ENCODE data around the gene HMGA1. TPM values are rescaled to one million over a fixed set of nuclear protein-coding genes. Genes with fewer than 3 reads are reported as not detected.

HMGA1 gene
- total RNA-seq, 1 experiment from 2014 or later, result 2,446 TPM

DNA sequence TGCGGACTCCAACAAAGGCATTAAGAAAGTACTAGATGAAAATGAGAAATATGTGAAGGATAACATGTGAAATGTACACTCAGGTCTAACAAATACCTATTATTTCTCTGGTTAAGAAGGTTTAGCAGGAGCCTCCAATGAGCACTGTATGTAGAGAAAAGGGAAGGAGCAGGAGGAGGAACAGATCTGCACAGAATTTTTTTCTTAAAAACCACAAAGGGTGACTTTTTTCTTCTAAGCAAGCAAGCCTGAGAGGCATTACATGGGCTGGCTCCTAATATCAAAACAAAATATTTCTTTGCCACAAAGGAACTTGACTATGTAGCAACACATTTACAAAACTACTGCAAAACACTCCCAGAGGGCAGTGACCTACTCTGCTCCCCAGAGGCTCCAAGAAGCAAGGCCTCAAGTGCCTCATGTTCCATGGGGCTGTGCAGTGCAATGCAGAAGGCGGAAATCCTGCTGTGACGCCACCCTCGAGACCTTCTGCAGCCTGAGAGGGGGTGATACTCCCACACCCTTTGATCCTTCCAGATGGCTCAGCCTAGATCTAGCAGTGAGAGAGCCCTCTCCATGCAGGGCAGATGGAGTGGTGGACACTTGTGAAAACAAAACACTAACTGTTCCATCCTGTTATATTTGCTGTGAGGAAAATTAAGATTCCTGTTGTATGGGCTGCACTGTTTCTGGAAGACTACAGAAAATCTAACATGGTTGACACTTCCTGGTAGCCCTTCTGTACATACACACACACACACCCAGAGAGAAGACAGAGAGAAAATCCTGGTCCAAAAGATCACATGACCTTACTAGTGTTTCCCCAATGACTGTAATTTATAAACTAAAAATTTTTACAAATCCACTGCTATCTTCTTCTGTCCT is 48.1 kb downstream of the HMGA1 start:
- Mint-ChIP-seq H3K36me3 (peaks cover 5% of the 10 kb centered on the region), H3K4me3 (no peak overlapping the region), H3K27me3 (ENCODE audit: low read depth) (no peaks in the 10 kb centered on the region), H3K27ac (peak overlapping the region; percentile 63), H3K9me3 (no peaks in the 10 kb centered on the region), H3K4me1 (no peaks in the 10 kb centered on the region)
- ATAC-seq (no peak), DNase-seq (ENCODE audit: low spot score) (no peak)
- ChIA-PET CTCF (no interaction called here), POLR2A (no interaction called here)
- TF ChIP-seq CREM (CRISPR knock-in tag; IDR thresholded peaks at IDR 0.05) (no peak), ZNF232 (CRISPR knock-in tag; IDR thresholded peaks at IDR 0.05) (no peak), ETV6 (CRISPR knock-in tag; IDR thresholded peaks at IDR 0.05) (no peak), KAT7 (CRISPR knock-in tag; IDR thresholded peaks at IDR 0.05; ENCODE audit: borderline replicate concordance) (no peak), TEAD1 (CRISPR knock-in tag; IDR thresholded peaks at IDR 0.05) (no peak)
- TF ChIP-seq, protein P1, sequence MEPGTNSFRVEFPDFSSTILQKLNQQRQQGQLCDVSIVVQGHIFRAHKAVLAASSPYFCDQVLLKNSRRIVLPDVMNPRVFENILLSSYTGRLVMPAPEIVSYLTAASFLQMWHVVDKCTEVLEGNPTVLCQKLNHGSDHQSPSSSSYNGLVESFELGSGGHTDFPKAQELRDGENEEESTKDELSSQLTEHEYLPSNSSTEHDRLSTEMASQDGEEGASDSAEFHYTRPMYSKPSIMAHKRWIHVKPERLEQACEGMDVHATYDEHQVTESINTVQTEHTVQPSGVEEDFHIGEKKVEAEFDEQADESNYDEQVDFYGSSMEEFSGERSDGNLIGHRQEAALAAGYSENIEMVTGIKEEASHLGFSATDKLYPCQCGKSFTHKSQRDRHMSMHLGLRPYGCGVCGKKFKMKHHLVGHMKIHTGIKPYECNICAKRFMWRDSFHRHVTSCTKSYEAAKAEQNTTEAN (CRISPR knock-in tag; IDR thresholded peaks at IDR 0.05), result no peak
- TF ChIP-seq, protein P2, sequence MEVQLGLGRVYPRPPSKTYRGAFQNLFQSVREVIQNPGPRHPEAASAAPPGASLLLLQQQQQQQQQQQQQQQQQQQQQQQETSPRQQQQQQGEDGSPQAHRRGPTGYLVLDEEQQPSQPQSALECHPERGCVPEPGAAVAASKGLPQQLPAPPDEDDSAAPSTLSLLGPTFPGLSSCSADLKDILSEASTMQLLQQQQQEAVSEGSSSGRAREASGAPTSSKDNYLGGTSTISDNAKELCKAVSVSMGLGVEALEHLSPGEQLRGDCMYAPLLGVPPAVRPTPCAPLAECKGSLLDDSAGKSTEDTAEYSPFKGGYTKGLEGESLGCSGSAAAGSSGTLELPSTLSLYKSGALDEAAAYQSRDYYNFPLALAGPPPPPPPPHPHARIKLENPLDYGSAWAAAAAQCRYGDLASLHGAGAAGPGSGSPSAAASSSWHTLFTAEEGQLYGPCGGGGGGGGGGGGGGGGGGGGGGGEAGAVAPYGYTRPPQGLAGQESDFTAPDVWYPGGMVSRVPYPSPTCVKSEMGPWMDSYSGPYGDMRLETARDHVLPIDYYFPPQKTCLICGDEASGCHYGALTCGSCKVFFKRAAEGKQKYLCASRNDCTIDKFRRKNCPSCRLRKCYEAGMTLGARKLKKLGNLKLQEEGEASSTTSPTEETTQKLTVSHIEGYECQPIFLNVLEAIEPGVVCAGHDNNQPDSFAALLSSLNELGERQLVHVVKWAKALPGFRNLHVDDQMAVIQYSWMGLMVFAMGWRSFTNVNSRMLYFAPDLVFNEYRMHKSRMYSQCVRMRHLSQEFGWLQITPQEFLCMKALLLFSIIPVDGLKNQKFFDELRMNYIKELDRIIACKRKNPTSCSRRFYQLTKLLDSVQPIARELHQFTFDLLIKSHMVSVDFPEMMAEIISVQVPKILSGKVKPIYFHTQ (CRISPR knock-in tag; IDR thresholded peaks at IDR 0.05), result no peak
- TF ChIP-seq, protein P3, sequence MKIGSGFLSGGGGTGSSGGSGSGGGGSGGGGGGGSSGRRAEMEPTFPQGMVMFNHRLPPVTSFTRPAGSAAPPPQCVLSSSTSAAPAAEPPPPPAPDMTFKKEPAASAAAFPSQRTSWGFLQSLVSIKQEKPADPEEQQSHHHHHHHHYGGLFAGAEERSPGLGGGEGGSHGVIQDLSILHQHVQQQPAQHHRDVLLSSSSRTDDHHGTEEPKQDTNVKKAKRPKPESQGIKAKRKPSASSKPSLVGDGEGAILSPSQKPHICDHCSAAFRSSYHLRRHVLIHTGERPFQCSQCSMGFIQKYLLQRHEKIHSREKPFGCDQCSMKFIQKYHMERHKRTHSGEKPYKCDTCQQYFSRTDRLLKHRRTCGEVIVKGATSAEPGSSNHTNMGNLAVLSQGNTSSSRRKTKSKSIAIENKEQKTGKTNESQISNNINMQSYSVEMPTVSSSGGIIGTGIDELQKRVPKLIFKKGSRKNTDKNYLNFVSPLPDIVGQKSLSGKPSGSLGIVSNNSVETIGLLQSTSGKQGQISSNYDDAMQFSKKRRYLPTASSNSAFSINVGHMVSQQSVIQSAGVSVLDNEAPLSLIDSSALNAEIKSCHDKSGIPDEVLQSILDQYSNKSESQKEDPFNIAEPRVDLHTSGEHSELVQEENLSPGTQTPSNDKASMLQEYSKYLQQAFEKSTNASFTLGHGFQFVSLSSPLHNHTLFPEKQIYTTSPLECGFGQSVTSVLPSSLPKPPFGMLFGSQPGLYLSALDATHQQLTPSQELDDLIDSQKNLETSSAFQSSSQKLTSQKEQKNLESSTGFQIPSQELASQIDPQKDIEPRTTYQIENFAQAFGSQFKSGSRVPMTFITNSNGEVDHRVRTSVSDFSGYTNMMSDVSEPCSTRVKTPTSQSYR (CRISPR knock-in tag; IDR thresholded peaks at IDR 0.05), result no peak

DNA sequence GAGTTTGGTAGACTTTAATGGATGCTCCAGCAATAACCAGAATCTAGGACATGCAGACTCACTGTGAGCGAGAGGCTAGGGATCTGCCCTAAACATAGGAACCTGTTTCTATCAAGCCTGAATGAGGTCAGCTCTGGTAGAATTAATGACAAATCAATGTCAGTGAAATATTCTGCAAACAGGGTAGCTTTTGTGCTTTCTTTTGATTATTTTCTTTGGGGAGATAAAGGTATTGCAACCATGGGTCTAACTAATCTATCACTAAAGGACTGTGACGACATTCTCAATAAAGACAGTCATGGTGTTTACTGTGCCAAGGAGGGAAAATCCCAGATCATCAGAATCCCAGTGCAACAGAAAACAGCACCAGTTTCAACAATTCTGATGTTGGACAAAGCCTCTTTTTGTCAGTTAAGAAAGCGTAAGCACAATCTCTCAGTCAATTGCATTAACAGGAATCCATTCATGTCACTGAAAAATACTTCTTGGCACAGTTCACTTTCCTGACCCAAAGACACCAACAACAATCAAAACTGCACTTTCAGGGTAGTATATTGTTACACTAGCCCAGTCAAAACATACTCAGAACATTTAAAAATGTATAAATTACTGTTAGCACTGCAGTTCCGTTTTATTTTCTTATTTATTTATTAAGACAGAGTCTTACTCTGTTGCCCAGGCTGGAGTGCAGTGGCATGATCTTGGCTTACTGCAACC is 48.9 kb downstream of the HMGA1 start:
- Mint-ChIP-seq H3K4me1 (no peaks in the 10 kb centered on the region), H3K4me3 (no peak overlapping the region), H3K27me3 (ENCODE audit: low read depth) (no peaks in the 10 kb centered on the region), H3K27ac (no peak overlapping the region), H3K9me3 (no peaks in the 10 kb centered on the region), H3K36me3 (peaks cover 5% of the 10 kb centered on the region)
- POLR2A ChIA-PET, result no interaction called here
- no peak for DNase-seq (ENCODE audit: low spot score)
- ATAC-seq, result no peak
- CTCF ChIA-PET, result no interaction called here
- TF ChIP-seq, protein P4, sequence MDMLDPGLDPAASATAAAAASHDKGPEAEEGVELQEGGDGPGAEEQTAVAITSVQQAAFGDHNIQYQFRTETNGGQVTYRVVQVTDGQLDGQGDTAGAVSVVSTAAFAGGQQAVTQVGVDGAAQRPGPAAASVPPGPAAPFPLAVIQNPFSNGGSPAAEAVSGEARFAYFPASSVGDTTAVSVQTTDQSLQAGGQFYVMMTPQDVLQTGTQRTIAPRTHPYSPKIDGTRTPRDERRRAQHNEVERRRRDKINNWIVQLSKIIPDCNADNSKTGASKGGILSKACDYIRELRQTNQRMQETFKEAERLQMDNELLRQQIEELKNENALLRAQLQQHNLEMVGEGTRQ (CRISPR knock-in tag; IDR thresholded peaks at IDR 0.05), result no peak
- TF ChIP-seq, protein P5, sequence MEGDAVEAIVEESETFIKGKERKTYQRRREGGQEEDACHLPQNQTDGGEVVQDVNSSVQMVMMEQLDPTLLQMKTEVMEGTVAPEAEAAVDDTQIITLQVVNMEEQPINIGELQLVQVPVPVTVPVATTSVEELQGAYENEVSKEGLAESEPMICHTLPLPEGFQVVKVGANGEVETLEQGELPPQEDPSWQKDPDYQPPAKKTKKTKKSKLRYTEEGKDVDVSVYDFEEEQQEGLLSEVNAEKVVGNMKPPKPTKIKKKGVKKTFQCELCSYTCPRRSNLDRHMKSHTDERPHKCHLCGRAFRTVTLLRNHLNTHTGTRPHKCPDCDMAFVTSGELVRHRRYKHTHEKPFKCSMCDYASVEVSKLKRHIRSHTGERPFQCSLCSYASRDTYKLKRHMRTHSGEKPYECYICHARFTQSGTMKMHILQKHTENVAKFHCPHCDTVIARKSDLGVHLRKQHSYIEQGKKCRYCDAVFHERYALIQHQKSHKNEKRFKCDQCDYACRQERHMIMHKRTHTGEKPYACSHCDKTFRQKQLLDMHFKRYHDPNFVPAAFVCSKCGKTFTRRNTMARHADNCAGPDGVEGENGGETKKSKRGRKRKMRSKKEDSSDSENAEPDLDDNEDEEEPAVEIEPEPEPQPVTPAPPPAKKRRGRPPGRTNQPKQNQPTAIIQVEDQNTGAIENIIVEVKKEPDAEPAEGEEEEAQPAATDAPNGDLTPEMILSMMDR (IDR thresholded peaks at IDR 0.05), result no peak
- TF ChIP-seq SMAD3 (CRISPR knock-in tag; IDR thresholded peaks at IDR 0.05; ENCODE audit: borderline replicate concordance) (no peak), ZNF423 (CRISPR knock-in tag; IDR thresholded peaks at IDR 0.05) (no peak), ZNF396 (CRISPR knock-in tag; IDR thresholded peaks at IDR 0.05; ENCODE audit: borderline replicate concordance) (no peak), ZNF317 (CRISPR knock-in tag; IDR thresholded peaks at IDR 0.05; ENCODE audit: borderline replicate concordance, low read depth) (no peak), IRF2 (CRISPR knock-in tag; IDR thresholded peaks at IDR 0.05; ENCODE audit: borderline replicate concordance, low read depth) (no peak)
- TF ChIP-seq, protein P6, sequence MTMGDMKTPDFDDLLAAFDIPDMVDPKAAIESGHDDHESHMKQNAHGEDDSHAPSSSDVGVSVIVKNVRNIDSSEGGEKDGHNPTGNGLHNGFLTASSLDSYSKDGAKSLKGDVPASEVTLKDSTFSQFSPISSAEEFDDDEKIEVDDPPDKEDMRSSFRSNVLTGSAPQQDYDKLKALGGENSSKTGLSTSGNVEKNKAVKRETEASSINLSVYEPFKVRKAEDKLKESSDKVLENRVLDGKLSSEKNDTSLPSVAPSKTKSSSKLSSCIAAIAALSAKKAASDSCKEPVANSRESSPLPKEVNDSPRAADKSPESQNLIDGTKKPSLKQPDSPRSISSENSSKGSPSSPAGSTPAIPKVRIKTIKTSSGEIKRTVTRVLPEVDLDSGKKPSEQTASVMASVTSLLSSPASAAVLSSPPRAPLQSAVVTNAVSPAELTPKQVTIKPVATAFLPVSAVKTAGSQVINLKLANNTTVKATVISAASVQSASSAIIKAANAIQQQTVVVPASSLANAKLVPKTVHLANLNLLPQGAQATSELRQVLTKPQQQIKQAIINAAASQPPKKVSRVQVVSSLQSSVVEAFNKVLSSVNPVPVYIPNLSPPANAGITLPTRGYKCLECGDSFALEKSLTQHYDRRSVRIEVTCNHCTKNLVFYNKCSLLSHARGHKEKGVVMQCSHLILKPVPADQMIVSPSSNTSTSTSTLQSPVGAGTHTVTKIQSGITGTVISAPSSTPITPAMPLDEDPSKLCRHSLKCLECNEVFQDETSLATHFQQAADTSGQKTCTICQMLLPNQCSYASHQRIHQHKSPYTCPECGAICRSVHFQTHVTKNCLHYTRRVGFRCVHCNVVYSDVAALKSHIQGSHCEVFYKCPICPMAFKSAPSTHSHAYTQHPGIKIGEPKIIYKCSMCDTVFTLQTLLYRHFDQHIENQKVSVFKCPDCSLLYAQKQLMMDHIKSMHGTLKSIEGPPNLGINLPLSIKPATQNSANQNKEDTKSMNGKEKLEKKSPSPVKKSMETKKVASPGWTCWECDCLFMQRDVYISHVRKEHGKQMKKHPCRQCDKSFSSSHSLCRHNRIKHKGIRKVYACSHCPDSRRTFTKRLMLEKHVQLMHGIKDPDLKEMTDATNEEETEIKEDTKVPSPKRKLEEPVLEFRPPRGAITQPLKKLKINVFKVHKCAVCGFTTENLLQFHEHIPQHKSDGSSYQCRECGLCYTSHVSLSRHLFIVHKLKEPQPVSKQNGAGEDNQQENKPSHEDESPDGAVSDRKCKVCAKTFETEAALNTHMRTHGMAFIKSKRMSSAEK (CRISPR knock-in tag; IDR thresholded peaks at IDR 0.05; ENCODE audit: borderline replicate concordance), result no peak

All from WTC11 (cell line).